SK-N-MC (cell line): ENCODE data around the gene PAFAH1B2.

ENCODE experiments used
- EZH2 ChIP-seq: fragments of 200-600 bp; sonication (generic); IDR thresholded peaks from one replicate; pipeline ENCODE4 v1.6.1; 2017; ENCODE audit warnings: antibody characterized with exemption
- FOXP2 ChIP-seq: optimal IDR thresholded peaks from 2 replicates; pipeline ENCODE3; 2011; ENCODE audit warnings: mild to moderate bottlenecking, moderate library complexity; ENCODE audit not compliant: insufficient read depth; ENCODE audit errors: extremely low read length, control extremely low read depth
- POLR2AphosphoS5 ChIP-seq: IDR thresholded peaks from 2 replicates; pipeline ENCODE4 v1.6.1; 2012; ENCODE audit warnings: mild to moderate bottlenecking, low read depth, low read length, borderline replicate concordance

- TF ChIP-seq EZH2 (no peak), POLR2AphosphoS5 (no peak), FOXP2 (no peak)
These were observed 41.8 kb downstream of the PAFAH1B2 start for GRCh38 chr11:117185736-117186430.
